ENCODE measurements around the gene MICOS13.

The MICOS13 gene

GRCh38 chr19:5680437-5681368 is at the start of gene MICOS13, which contains the start of gene HSD11B1L:
Gene MICOS13, minus strand, starts transcription at chr19:5680516. Its CDS starts 30 bp downstream, at chr19:5680486.
Gene HSD11B1L, plus strand, starts transcription at chr19:5681027. Its CDS starts 3,806 bp downstream, at chr19:5684833.
- Mint-ChIP-seq H3K9me3 (no peaks in the 10 kb centered on the region), H3K36me3 (no peaks in the 10 kb centered on the region), H3K27me3 (no peaks in the 10 kb centered on the region), H3K4me3 (peak within 1 kb of the TSS; percentile 88), H3K27ac (peak within 1 kb of the TSS; percentile 96), H3K4me1 (peaks cover 27% of the 10 kb centered on the region)

- H3K4me1 Mint-ChIP-seq = no peaks in the 10 kb centered on the region
- H3K27ac Mint-ChIP-seq = peak overlapping the region; percentile 26
- no peak overlapping the region for H3K4me3 Mint-ChIP-seq
- H3K27me3 Mint-ChIP-seq = no peaks in the 10 kb centered on the region
- no peaks in the 10 kb centered on the region for H3K36me3 Mint-ChIP-seq
- H3K9me3 Mint-ChIP-seq = no peaks in the 10 kb centered on the region
Measured at GRCh38 chr19:5727453-5728050, 47.2 kb upstream of the MICOS13 start.

- Mint-ChIP-seq H3K4me1 (peaks cover 28% of the 10 kb centered on the region), H3K27ac (peak within 1 kb of the TSS; percentile 94), H3K36me3 (peaks cover 11% of the 10 kb centered on the region), H3K9me3 (no peaks in the 10 kb centered on the region), H3K4me3 (peak within 1 kb of the TSS; percentile 89), H3K27me3 (no peaks in the 10 kb centered on the region)
Measured at GRCh38 chr19:5719961-5720790, 39.9 kb upstream of the MICOS13 start, which contains the start of the genes CATSPERD and LONP1. Gene CATSPERD, plus strand, starts transcription at chr19:5720637. Its CDS starts 101 bp downstream, at chr19:5720738. Gene LONP1, minus strand, starts transcription at chr19:5720146. Its CDS starts 14 bp downstream, at chr19:5720132.

- peak overlapping the region; percentile 94 for H3K27ac Mint-ChIP-seq
Measured at GRCh38 chr19:5719274-5719960, 39.1 kb upstream of the MICOS13 start.

GRCh38 chr19:5718579-5719273 is 38.4 kb upstream of the MICOS13 start:
- Mint-ChIP-seq H3K36me3 (peaks cover 14% of the 10 kb centered on the region), H3K27me3 (no peaks in the 10 kb centered on the region), H3K4me3 (peak overlapping the region; percentile 89), H3K4me1 (peaks cover 28% of the 10 kb centered on the region), H3K27ac (peak overlapping the region; percentile 90), H3K9me3 (no peaks in the 10 kb centered on the region)

More at GRCh38 chr19:5719274-5719960, 39.1 kb upstream of the MICOS13 start:
- H3K4me1 Mint-ChIP-seq = peaks cover 28% of the 10 kb centered on the region
- peaks cover 11% of the 10 kb centered on the region for H3K36me3 Mint-ChIP-seq
- H3K9me3 Mint-ChIP-seq = no peaks in the 10 kb centered on the region
- no peaks in the 10 kb centered on the region for H3K27me3 Mint-ChIP-seq
- H3K4me3 Mint-ChIP-seq = peak overlapping the region; percentile 89

- Mint-ChIP-seq H3K9me3 (no peaks in the 10 kb centered on the region), H3K27ac (peak overlapping the region; percentile 90), H3K4me3 (peak overlapping the region; percentile 89), H3K27me3 (no peaks in the 10 kb centered on the region), H3K36me3 (peaks cover 14% of the 10 kb centered on the region), H3K4me1 (peaks cover 28% of the 10 kb centered on the region)
Measured at GRCh38 chr19:5718037-5718578, 37.8 kb upstream of the MICOS13 start.

- Mint-ChIP-seq H3K4me1 (peaks cover 28% of the 10 kb centered on the region), H3K9me3 (no peaks in the 10 kb centered on the region), H3K27me3 (no peaks in the 10 kb centered on the region), H3K27ac (peak overlapping the region; percentile 90), H3K4me3 (peak overlapping the region; percentile 89), H3K36me3 (peaks cover 14% of the 10 kb centered on the region)
Measured at GRCh38 chr19:5717215-5717935, 37.1 kb upstream of the MICOS13 start.

GRCh38 chr19:5714816-5715215 is 34.5 kb upstream of the MICOS13 start:
- Mint-ChIP-seq H3K4me3 (no peak overlapping the region), H3K27ac (no peak overlapping the region), H3K36me3 (peaks cover 14% of the 10 kb centered on the region), H3K4me1 (peaks cover 28% of the 10 kb centered on the region), H3K9me3 (no peaks in the 10 kb centered on the region), H3K27me3 (no peaks in the 10 kb centered on the region)

- no peak overlapping the region for H3K27ac Mint-ChIP-seq
- H3K4me3 Mint-ChIP-seq = no peak overlapping the region
- H3K9me3 Mint-ChIP-seq = no peaks in the 10 kb centered on the region
- peaks cover 22% of the 10 kb centered on the region for H3K4me1 Mint-ChIP-seq
- no peaks in the 10 kb centered on the region for H3K27me3 Mint-ChIP-seq
- peaks cover 11% of the 10 kb centered on the region for H3K36me3 Mint-ChIP-seq
Measured at GRCh38 chr19:5713228-5713627, 32.9 kb upstream of the MICOS13 start.

- Mint-ChIP-seq H3K4me3 (no peak overlapping the region), H3K4me1 (peaks cover 9% of the 10 kb centered on the region), H3K27ac (no peak overlapping the region), H3K9me3 (no peaks in the 10 kb centered on the region), H3K36me3 (peaks cover 7% of the 10 kb centered on the region), H3K27me3 (no peaks in the 10 kb centered on the region)
Measured at GRCh38 chr19:5711713-5712161, 31.4 kb upstream of the MICOS13 start.

GRCh38 chr19:5711025-5711424 is 30.7 kb upstream of the MICOS13 start:
- Mint-ChIP-seq H3K36me3 (peaks cover 7% of the 10 kb centered on the region), H3K27me3 (no peaks in the 10 kb centered on the region)

GRCh38 chr19:5707576-5708575 is 27.6 kb upstream of the MICOS13 start:
- H3K36me3 Mint-ChIP-seq = peaks cover 4% of the 10 kb centered on the region
- H3K27ac Mint-ChIP-seq = no peak overlapping the region
- no peak overlapping the region for H3K4me3 Mint-ChIP-seq
- peaks cover 3% of the 10 kb centered on the region for H3K4me1 Mint-ChIP-seq
- H3K27me3 Mint-ChIP-seq = no peaks in the 10 kb centered on the region
- H3K9me3 Mint-ChIP-seq = no peaks in the 10 kb centered on the region

More at GRCh38 chr19:5711025-5711424, 30.7 kb upstream of the MICOS13 start:
- no peak overlapping the region for H3K27ac Mint-ChIP-seq
- H3K4me3 Mint-ChIP-seq = no peak overlapping the region
- peaks cover 5% of the 10 kb centered on the region for H3K4me1 Mint-ChIP-seq
- no peaks in the 10 kb centered on the region for H3K9me3 Mint-ChIP-seq
